ENCODE measurements around the gene OGDHL. TPM values are rescaled to one million over a fixed set of nuclear protein-coding genes. Genes with fewer than 3 reads are reported as not detected.

Gene OGDHL
- total RNA-seq, 5 donors from 2014 or later (not counting 1 experiment from before 2014, with no cell fraction given) = 0.56 TPM; not detected in 4

Other genes starting within 250 kb of the OGDHL start
- gene ERCC6, start 223.2 kb downstream of the OGDHL start, total RNA-seq = 10 to 100 TPM; 34.6 to 40.7 (median 39.1) TPM
- gene SLC18A3, start 152.0 kb downstream of the OGDHL start, total RNA-seq = not detected
- gene CHAT, start 148.3 kb downstream of the OGDHL start, total RNA-seq = not detected
- gene C10orf53, start 82.7 kb downstream of the OGDHL start, total RNA-seq = not detected
- gene PARG, start 179.7 kb upstream of the OGDHL start, total RNA-seq = 10 to 100 TPM; 30.2 to 34.8 (median 32.8) TPM
- 10 to 100 TPM; 25.3 to 35.8 (median 28.1) TPM for gene TIMM23B, start 179.7 kb upstream of the OGDHL start, total RNA-seq
- gene AGAP6, start 226.1 kb upstream of the OGDHL start, total RNA-seq = 10 to 100 TPM; 14.6 to 29.0 (median 21.9) TPM